ENCODE data around the gene PDE1C. TPM values are rescaled to one million over a fixed set of nuclear protein-coding genes. Genes with fewer than 3 reads are reported as not detected.

PDE1C gene
- total and polyA plus RNA-seq, 3 donors from 2014 or later: 7.6 to 9.5 (median 9.5) TPM

DNA sequence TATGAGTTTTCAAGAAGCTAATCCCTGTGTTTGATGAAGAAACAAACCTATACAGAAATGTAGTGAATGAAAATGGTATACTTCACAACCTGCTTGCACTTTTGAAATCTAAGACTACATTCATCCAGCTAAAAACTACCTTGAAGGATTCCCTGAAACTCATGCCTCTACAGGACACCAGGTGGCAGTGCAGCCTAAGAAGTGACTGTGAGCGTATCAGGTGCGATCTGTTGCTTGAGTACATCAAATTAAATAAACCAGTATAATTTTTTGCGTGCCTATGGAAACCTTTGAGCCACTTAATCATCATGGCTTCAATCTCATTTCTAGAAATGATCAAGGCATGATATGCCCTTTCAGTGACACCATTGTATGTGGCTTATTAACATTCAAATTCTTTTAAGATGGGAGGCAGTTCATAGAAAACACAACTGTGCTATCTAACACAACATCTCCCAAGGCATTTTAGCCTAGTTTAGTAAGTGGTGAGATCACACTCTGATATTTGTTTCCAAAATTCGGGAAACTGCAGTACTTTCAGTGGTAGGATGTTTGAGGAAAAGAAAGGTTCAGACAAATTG is 325.8 kb downstream of the PDE1C start:
- TF ChIP-seq POLR2A (IDR thresholded peaks at IDR 0.05): no peak
- peak; percentile 79 to 84 (median 81) for TF ChIP-seq CTCF (IDR thresholded peaks at IDR 0.05)
- DNase-seq: peak; percentile 79
- H3K9me3 ChIP-seq: no peaks in the 10 kb centered on the region
- H3K27me3 ChIP-seq: no peaks in the 10 kb centered on the region
- no peak overlapping the region for H3K27ac ChIP-seq
- no peaks in the 10 kb centered on the region for H3K4me1 ChIP-seq
- intact Hi-C loops (cut with DNase I; ENCODE audit: low total_unique reads): no loop called here
- no peaks in the 10 kb centered on the region for H3K36me3 ChIP-seq (ENCODE audit: low read depth, missing control alignments)
- 19 to 20% methylated on average over 4 of the region's 4 CpGs for WGBS, 2 donors
- no peak overlapping the region for H3K4me3 ChIP-seq

GRCh38 chr7:31741852-31742251 is 328.4 kb downstream of the PDE1C start:
- DNase-seq: no peak
- TF ChIP-seq CTCF (IDR thresholded peaks at IDR 0.05) (no peak), POLR2A (IDR thresholded peaks at IDR 0.05) (no peak)
- no peaks in the 10 kb centered on the region for H3K9me3 ChIP-seq
- H3K36me3 ChIP-seq (ENCODE audit: low read depth, missing control alignments): no peaks in the 10 kb centered on the region
- intact Hi-C loops (cut with DNase I; ENCODE audit: low total_unique reads): no loop called here
- no peaks in the 10 kb centered on the region for H3K4me1 ChIP-seq
- H3K27ac ChIP-seq: no peak overlapping the region
- 75 to 78% methylated on average over 4 of the region's 4 CpGs for WGBS, 2 donors
- H3K4me3 ChIP-seq: no peak overlapping the region
- H3K27me3 ChIP-seq: no peaks in the 10 kb centered on the region

DNA sequence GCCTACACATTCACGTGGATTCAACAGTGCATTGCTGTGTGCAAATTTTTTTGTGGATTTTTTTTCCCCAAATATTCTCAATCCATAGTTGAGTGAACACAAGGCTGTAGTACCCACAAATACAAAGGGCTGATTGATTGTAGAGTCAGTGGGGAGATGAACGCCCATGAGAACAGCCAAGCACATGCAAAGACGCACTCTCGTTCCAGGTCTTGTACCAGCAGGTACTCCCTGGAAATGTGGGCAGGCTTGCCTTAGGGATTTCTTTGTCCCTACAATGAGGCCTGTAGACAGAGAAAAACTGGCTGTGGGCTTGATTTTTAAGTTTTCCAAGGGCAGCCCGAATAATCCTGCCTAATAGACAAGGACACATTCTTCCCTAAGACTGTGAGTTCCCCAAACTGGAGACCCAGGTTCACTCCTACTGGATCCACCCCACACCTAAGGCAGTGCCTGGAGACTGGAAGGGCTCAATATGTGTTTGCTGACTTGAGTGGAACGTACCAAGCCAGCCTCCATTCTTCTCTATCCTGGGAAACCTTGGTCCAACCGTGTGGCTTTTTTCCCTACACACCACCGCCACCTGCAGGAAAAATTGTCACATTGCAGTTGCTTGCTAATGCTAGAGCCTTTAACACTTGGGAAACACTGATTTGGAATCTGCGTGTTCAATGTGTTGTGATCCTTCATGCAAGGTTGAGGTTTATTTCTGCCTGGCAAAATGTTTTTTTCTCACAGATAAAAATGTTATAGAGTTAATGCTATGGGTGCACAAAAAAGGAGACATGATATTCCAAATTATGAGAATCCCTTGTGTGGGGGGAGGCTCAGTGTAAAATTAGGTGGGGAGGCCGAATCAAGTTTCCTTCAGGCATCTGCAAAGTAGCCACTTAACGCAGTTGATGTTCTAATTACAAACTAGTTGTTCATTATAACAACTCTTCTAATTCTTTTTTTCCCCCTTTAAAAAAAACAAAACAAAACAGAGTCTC is 333.9 kb downstream of the PDE1C start:
- Histone ChIP-seq H3K36me3 (ENCODE audit: low read depth, missing control alignments) (no peaks in the 10 kb centered on the region), H3K4me1 (no peaks in the 10 kb centered on the region), H3K27ac (no peak overlapping the region), H3K4me3 (no peak overlapping the region), H3K27me3 (no peaks in the 10 kb centered on the region), H3K9me3 (no peaks in the 10 kb centered on the region)
- intact Hi-C loops (cut with DNase I; ENCODE audit: low total_unique reads): no loop called here
- 44 to 50% methylated on average over 11 of the region's 11 CpGs for WGBS, 2 donors
- TF ChIP-seq CTCF (IDR thresholded peaks at IDR 0.05) (peak; percentile 73 to 92 (median 85)), POLR2A (IDR thresholded peaks at IDR 0.05) (no peak)
- peak; percentile 73 for DNase-seq

DNA sequence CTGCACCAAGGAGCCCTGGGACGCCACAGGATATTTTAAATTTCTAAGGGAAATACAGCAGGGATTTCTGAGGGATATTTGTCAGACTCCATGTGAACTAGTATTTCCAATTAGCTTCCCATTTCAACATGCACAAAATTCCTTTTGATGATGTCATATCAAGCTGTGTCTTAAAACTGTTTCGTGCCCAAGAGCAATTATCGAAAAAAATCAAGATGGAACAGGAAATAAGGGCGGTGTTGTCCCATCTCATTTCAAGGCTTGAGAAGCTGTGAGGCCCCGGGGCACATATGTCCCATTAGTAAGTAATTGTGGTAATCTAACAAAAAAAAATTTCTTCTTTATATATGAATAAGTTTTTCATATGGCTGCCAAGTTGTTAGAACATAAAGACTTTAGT is 335.8 kb downstream of the PDE1C start:
- no peaks in the 10 kb centered on the region for H3K4me1 ChIP-seq
- no peaks in the 10 kb centered on the region for H3K27me3 ChIP-seq
- 74% methylated on average over 5 of the region's 5 CpGs for WGBS, 2 donors
- intact Hi-C loops (cut with DNase I; ENCODE audit: low total_unique reads): no loop called here
- no peak overlapping the region for H3K4me3 ChIP-seq
- TF ChIP-seq CTCF (IDR thresholded peaks at IDR 0.05): no peak
- no peak for TF ChIP-seq POLR2A (IDR thresholded peaks at IDR 0.05)
- H3K9me3 ChIP-seq: no peaks in the 10 kb centered on the region
- DNase-seq: no peak
- no peak overlapping the region for H3K27ac ChIP-seq
- no peaks in the 10 kb centered on the region for H3K36me3 ChIP-seq (ENCODE audit: low read depth, missing control alignments)
